HepG2 (cell line): Measurements from ENCODE around the gene COMT. TPM values are rescaled to one million over a fixed set of nuclear protein-coding genes. Genes with fewer than 3 reads are reported as not detected.
A peak's percentile ranks its signal among the peaks of the same experiment; 100 is the strongest.

ENCODE experiments used
- HNRNPH1 ChIP-seq: fragments of 200-400 bp; formaldehyde crosslinking; optimal IDR thresholded peaks from 2 replicates; pipeline ENCODE3; 2017; ENCODE audit warnings: mild to moderate bottlenecking, low read depth, low read length
- KDM6A ChIP-seq: IDR thresholded peaks from 2 replicates; pipeline ENCODE4 v1.6.1; 2016; ENCODE audit warnings: low read depth
- ONECUT2 ChIP-seq: sonication (generic); formaldehyde crosslinking; IDR thresholded peaks from 2 replicates; pipeline ENCODE4 v1.4.0; 2020; ENCODE audit warnings: missing genetic modification reagents
- SPEN ChIP-seq: sonication (generic); formaldehyde crosslinking; IDR thresholded peaks from 2 replicates; pipeline ENCODE4 v1.5.1; 2020; ENCODE audit warnings: low read depth, mild to moderate bottlenecking, missing genetic modification reagents
- TEAD3 ChIP-seq: optimal IDR thresholded peaks from 2 replicates; pipeline ENCODE3; 2016; ENCODE audit warnings: borderline replicate concordance
- TRIM24 ChIP-seq: sonication (generic); formaldehyde crosslinking; IDR thresholded peaks from 2 replicates; pipeline ENCODE4 v1.8.0; 2022; ENCODE audit warnings: mild to moderate bottlenecking, missing genetic modification reagents
- ZBTB7A ChIP-seq: sonication (generic); formaldehyde crosslinking; IDR thresholded peaks from 2 replicates; pipeline ENCODE4 v1.8.0; 2022; ENCODE audit warnings: mild to moderate bottlenecking, missing genetic modification reagents
- ZC3H13 ChIP-seq: sonication (generic); formaldehyde crosslinking; IDR thresholded peaks from 2 replicates; pipeline ENCODE4 v1.8.1; 2023; ENCODE audit warnings: mild to moderate bottlenecking, missing genetic modification reagents, moderate library complexity
- ZFP37 ChIP-seq: sonication (generic); formaldehyde crosslinking; IDR thresholded peaks from 2 replicates; pipeline ENCODE4 v1.4.0; 2020; ENCODE audit warnings: missing genetic modification reagents, borderline replicate concordance
- ZNF136 ChIP-seq: sonication (generic); formaldehyde crosslinking; IDR thresholded peaks from 2 replicates; pipeline ENCODE4 v1.8.1; 2022; ENCODE audit warnings: low read depth, mild to moderate bottlenecking, moderate library complexity, missing genetic modification reagents
- ZNF569 ChIP-seq: sonication (generic); formaldehyde crosslinking; IDR thresholded peaks from 2 replicates; pipeline ENCODE4 v1.5.0; 2020; ENCODE audit warnings: mild to moderate bottlenecking, missing genetic modification reagents, moderate library complexity, borderline replicate concordance
- polyA plus RNA-seq, 8 experiments: library from polyadenylated mRNA; depleted of rRNA in 3 of 8; stranded (reverse) in 7 of 8; unstranded in 1 of 8; fragments of >200 nt; fragmentation: Illumina TruSeq in 4 of 8; extraction: Trizol in 4 of 8; gene quantifications; 2 replicates each; pipeline versions ENCODE4 v1.2.1 to v1.2.3, GENCODE V29; 2011 to 2016; ENCODE audit warnings: low read depth in 4 of 8, missing spikeins in 1 of 8, mixed read lengths in 1 of 8; ENCODE audit not compliant: insufficient read depth in 1 of 8
- total RNA-seq, 5 experiments: library from RNA; depleted of rRNA; stranded (reverse); fragments of >200 nt; fragmentation: Illumina TruSeq; extraction: Trizol; gene quantifications; 2 replicates each; pipeline ENCODE4 v1.2.3, GENCODE V29; 2016; ENCODE audit warnings: low read depth in 1 of 5
- TF ChIP-seq, protein P1 (sequence below): IDR thresholded peaks from 2 replicates; pipeline ENCODE4 v1.6.1; 2016; ENCODE audit warnings: low read depth
- TF ChIP-seq, protein P2 (sequence below), 2 experiments: sonication (generic) in 1 of 2; formaldehyde crosslinking in 1 of 2; IDR thresholded peaks; 2 replicates each; pipeline versions ENCODE4 v1.6.1 to v1.9.0; 2014 to 2022; ENCODE audit warnings: antibody characterized with exemption in 1 of 2, borderline replicate concordance in 1 of 2, inconsistent platforms in 1 of 2, low read depth in 1 of 2, missing genetic modification reagents in 1 of 2
- TF ChIP-seq, protein P3 (sequence below): sonication (generic); formaldehyde crosslinking; IDR thresholded peaks from 2 replicates; pipeline ENCODE4 v1.4.0; 2020; ENCODE audit warnings: missing genetic modification reagents, borderline replicate concordance
- TF ChIP-seq, protein P4 (sequence below): sonication (generic); formaldehyde crosslinking; conservative IDR thresholded peaks from 2 replicates; pipeline ENCODE4 v1.4.0; 2020; ENCODE audit warnings: missing genetic modification reagents

COMT gene
- total and polyA plus RNA-seq, 2 of the 13 experiments (the other 11 are each of a cell fraction or from before 2014, with no cell fraction given): 156 to 162 TPM

DNA sequence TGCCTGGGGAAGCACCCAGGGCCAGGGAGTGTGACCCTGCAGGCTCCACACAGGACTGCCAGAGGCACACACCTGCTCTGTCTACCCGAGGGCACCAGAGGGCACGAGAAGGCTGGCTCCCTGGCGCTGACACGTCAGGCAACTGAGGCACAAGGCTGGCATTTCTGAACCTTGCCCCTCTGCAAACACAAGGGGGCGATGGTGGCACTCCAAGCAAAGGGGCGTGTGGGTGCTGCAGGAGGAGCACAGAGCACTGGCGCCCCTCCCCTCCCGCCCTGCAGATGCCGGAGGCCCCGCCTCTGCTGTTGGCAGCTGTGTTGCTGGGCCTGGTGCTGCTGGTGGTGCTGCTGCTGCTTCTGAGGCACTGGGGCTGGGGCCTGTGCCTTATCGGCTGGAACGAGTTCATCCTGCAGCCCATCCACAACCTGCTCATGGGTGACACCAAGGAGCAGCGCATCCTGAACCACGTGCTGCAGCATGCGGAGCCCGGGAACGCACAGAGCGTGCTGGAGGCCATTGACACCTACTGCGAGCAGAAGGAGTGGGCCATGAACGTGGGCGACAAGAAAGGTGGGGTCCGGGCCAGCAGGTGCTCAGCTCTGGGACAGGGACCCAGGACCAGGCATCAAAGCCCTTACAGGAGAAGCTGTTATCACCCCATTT lies 20.8 kb downstream of the COMT start (continued):
- TF ChIP-seq, protein P1, sequence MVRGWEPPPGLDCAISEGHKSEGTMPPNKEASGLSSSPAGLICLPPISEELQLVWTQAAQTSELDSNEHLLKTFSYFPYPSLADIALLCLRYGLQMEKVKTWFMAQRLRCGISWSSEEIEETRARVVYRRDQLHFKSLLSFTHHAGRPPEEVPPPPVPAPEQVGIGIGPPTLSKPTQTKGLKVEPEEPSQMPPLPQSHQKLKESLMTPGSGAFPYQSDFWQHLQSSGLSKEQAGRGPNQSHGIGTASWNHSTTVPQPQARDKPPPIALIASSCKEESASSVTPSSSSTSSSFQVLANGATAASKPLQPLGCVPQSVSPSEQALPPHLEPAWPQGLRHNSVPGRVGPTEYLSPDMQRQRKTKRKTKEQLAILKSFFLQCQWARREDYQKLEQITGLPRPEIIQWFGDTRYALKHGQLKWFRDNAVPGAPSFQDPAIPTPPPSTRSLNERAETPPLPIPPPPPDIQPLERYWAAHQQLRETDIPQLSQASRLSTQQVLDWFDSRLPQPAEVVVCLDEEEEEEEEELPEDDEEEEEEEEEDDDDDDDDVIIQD (CRISPR knock-in tag): no peak
- TF ChIP-seq ZC3H13 (0 out of 2 replicates have a peak, but pooled peaks have one; percentile 7), TEAD3 (CRISPR knock-in tag) (peak; percentile 62), KDM6A (CRISPR knock-in tag) (no peak), ZFP37 (CRISPR knock-in tag) (no peak), TRIM24 (CRISPR knock-in tag) (no peak), ZNF569 (CRISPR knock-in tag) (no peak; the same call in 1 of the 2 replicates), ZNF136 (CRISPR knock-in tag) (peak; percentile 77; the same call in 1 of the 2 replicates), HNRNPH1 (no peak), ZBTB7A (CRISPR knock-in tag) (no peak), SPEN (peak; percentile 48; the same call in 1 of the 2 replicates), ONECUT2 (CRISPR knock-in tag) (no peak)
- TF ChIP-seq, protein P2, sequence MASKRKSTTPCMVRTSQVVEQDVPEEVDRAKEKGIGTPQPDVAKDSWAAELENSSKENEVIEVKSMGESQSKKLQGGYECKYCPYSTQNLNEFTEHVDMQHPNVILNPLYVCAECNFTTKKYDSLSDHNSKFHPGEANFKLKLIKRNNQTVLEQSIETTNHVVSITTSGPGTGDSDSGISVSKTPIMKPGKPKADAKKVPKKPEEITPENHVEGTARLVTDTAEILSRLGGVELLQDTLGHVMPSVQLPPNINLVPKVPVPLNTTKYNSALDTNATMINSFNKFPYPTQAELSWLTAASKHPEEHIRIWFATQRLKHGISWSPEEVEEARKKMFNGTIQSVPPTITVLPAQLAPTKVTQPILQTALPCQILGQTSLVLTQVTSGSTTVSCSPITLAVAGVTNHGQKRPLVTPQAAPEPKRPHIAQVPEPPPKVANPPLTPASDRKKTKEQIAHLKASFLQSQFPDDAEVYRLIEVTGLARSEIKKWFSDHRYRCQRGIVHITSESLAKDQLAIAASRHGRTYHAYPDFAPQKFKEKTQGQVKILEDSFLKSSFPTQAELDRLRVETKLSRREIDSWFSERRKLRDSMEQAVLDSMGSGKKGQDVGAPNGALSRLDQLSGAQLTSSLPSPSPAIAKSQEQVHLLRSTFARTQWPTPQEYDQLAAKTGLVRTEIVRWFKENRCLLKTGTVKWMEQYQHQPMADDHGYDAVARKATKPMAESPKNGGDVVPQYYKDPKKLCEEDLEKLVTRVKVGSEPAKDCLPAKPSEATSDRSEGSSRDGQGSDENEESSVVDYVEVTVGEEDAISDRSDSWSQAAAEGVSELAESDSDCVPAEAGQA (IDR thresholded peaks at IDR 0.05; ENCODE audit: low read depth): no peak
- TF ChIP-seq, protein P2 (CRISPR knock-in tag; IDR thresholded peaks at IDR 0.05; ENCODE audit: borderline replicate concordance): no peak
- TF ChIP-seq, protein P3, sequence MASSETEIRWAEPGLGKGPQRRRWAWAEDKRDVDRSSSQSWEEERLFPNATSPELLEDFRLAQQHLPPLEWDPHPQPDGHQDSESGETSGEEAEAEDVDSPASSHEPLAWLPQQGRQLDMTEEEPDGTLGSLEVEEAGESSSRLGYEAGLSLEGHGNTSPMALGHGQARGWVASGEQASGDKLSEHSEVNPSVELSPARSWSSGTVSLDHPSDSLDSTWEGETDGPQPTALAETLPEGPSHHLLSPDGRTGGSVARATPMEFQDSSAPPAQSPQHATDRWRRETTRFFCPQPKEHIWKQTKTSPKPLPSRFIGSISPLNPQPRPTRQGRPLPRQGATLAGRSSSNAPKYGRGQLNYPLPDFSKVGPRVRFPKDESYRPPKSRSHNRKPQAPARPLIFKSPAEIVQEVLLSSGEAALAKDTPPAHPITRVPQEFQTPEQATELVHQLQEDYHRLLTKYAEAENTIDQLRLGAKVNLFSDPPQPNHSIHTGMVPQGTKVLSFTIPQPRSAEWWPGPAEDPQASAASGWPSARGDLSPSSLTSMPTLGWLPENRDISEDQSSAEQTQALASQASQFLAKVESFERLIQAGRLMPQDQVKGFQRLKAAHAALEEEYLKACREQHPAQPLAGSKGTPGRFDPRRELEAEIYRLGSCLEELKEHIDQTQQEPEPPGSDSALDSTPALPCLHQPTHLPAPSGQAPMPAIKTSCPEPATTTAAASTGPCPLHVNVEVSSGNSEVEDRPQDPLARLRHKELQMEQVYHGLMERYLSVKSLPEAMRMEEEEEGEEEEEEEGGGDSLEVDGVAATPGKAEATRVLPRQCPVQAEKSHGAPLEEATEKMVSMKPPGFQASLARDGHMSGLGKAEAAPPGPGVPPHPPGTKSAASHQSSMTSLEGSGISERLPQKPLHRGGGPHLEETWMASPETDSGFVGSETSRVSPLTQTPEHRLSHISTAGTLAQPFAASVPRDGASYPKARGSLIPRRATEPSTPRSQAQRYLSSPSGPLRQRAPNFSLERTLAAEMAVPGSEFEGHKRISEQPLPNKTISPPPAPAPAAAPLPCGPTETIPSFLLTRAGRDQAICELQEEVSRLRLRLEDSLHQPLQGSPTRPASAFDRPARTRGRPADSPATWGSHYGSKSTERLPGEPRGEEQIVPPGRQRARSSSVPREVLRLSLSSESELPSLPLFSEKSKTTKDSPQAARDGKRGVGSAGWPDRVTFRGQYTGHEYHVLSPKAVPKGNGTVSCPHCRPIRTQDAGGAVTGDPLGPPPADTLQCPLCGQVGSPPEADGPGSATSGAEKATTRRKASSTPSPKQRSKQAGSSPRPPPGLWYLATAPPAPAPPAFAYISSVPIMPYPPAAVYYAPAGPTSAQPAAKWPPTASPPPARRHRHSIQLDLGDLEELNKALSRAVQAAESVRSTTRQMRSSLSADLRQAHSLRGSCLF: no peak
- TF ChIP-seq, protein P4, sequence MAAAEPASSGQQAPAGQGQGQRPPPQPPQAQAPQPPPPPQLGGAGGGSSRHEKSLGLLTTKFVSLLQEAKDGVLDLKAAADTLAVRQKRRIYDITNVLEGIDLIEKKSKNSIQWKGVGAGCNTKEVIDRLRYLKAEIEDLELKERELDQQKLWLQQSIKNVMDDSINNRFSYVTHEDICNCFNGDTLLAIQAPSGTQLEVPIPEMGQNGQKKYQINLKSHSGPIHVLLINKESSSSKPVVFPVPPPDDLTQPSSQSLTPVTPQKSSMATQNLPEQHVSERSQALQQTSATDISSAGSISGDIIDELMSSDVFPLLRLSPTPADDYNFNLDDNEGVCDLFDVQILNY (CRISPR knock-in tag): no peak
